Measurements from ENCODE around the gene TXNDC5.
A peak's percentile ranks its signal among the peaks of the same experiment; 100 is the strongest.
"Not testable (repeated sequence)": the region's sequence is repeated elsewhere in the genome, so short reads cannot be mapped to it uniquely, and the experiment has no call there.

The TXNDC5 gene

DNA sequence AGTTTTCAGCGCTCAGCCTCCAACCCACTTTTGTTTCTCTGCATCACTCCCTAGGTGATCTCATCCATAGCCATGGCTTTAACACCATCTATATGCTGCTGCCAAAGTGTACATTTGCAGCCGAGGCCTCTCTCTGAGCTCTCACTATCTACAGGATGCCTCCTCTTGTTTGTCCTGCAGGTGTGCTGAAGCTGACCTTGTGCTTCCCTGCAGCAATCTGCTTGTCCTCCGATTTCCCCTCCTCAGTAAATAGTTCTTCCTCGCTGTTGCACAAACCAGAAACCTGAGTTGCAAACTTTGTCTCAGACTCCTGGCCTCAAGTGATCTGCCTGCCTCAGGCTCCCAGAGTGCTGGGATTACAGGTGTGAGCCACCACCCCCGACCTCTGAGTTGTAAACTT, 3.7 kb upstream of the TXNDC5 start:
- no peak for DNase-seq (ENCODE audit: low spot score)

GRCh38 chr6:7912736-7913517, 2.3 kb upstream of the TXNDC5 start:
- DNase-seq (ENCODE audit: low spot score): no peak

DNA sequence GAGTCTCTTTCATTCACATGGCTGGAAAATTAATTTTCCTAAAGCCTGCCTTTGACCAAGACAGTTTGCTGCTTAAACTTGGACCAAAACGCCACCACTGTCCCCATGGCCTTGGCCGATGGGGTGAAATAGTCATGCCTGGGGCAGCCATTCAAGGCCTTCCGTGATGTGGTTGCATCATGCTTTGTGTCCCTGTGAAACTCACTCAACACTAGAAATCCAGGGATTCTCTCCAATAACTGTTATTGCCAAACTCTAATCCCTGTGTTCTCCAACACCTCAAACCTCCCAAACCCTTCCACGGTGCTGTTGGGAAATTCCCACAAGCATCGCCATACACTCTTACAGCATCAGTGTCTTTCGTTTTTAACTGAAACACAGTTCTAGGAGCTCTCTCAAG, 1.4 kb upstream of the TXNDC5 start:
- DNase-seq (ENCODE audit: low spot score): no peak

DNA sequence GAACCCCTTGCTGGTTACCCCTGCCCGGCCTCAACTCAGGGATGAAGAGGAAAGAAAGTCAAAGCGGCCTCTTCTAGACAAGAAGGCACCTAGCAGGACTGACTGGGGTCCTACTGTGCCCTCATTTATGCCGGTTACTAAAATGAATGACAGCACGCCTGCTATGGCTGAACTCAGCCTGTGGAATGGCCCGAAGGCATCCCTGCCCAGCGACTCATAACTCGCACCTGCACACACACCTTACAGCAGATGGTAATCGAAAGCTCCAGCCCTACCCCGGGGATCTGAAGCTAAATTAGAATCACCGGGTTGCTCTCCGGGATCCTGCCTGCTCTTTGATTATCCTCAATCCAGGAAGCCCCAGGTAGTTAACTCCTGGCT, 747 bp upstream of the TXNDC5 start:
- DNase-seq (ENCODE audit: low spot score): no peak

DNA sequence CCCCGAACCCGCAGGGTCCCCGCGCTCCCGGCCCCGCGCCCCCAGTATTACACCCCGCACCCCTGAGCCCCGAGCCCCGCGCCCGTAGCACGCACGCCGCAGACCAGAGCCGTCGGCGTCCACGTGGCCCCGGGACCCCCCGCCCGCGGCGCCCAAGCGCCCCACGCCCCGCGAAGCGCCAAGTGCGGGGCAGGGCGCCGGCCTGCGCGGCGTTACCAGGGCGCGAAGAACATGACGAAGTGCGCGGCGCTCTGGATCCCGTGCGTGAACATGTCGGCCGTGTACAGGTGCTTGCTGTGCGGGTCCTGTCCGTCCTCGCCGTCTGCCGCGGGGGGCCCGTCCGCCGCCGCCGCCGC, 312 bp downstream of the TXNDC5 start:
- no peak for DNase-seq (ENCODE audit: low spot score)

- peak; percentile 90 for DNase-seq (ENCODE audit: low spot score)
These were observed 988 bp downstream of the TXNDC5 start for GRCh38 chr6:7909323-7910276.

- peak; percentile 25 for DNase-seq (ENCODE audit: low spot score)
These were observed 3.4 kb downstream of the TXNDC5 start for GRCh38 chr6:7907159-7907558.

DNA sequence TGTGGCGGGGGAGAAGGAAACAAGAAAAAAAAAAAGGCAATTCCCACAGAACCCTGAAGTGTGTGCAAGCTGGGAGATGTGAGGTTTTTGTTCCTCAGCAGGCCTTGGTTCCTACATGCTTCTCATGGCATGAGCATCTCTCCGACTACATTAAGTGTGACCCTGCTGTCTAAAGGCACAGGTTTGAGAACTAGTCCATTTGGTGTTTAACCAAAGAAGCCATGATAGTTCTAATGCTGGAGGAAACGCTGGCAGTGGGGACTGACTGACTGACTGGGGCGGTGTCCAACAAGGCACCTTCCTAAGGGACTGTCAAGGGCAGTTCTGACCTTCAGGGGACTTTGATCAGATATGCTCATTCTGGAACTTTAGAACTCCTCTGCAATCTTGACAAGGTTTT, 3.8 kb downstream of the TXNDC5 start:
- no peak for DNase-seq (ENCODE audit: low spot score)

- no peak for DNase-seq (ENCODE audit: low spot score)
These were observed 5.2 kb downstream of the TXNDC5 start for GRCh38 chr6:7905416-7905815.

DNA sequence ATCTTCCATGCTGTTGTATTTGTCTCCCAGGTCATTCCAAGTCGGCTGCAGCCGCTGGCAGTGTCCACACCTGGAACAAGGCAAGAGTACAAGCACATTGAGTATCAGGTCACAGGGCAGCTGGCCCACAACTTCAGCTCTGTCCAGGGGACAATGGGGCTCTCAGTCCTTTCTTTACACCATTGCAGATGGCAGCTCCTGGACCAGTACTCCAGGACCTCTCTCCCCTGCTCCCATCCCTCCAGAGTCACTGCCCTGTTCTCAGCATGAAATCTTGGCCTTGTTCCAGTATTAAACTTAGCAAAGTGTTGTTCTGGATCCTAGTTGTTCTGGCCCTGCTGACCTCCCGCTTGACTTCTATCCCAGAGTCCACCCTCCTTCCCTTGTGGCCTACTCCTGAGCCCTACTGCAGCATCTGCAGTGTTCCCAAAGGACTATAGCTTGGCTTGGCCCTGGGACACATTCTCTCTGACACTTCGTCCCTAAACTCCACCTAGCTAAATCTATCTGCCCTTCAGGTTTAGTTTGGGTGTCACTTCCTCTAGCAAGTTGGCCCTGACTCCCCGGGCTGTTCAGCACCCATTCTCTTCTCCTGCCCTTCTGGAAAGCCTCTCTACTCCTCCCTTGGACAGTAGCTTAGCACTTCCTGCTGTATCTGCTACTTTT, 5.8 kb downstream of the TXNDC5 start:
- no peak for DNase-seq (ENCODE audit: low spot score)

DNA sequence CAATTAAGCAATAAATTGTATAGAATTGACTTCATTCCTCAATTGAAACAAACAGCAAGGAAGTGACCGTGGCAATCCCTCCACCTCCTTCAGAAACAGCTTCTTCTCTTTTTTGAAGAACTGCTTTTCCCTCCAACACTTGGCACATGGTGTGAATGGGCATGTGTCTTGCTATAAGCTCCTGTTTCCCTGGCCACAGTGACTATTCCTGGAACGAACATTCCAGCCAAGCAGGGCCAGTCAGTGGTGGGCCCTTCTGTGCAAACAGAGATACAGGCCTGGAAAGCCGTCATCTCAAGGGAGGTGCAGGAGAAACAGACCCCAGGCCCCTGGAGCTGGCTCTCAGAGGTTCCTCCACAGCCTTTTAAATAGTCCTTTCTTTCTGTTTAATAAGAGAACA, 6.9 kb downstream of the TXNDC5 start:
- DNase-seq (ENCODE audit: low spot score): no peak

DNA sequence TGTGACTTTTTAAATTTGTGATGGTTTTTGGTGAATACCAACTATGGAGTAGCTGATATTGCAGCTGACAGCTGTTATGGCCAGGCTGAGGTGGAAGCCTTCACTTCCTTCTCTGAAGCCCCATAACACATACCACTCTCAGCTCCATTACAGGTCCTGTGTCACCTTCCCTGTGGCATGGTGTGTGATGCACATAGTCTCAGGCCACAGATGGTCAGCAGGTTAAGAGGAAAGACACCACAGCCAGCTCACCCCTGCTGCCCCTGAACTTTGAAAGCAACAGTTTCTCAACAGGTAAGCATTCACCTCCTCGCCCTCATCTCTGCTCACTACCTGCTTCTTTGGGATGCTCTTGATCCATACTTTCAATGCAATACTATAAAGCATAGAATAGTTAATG, 7.7 kb downstream of the TXNDC5 start:
- no peak for DNase-seq (ENCODE audit: low spot score)

GRCh38 chr6:7902221-7902620, 8.4 kb downstream of the TXNDC5 start:
- no peak for DNase-seq (ENCODE audit: low spot score)

DNA sequence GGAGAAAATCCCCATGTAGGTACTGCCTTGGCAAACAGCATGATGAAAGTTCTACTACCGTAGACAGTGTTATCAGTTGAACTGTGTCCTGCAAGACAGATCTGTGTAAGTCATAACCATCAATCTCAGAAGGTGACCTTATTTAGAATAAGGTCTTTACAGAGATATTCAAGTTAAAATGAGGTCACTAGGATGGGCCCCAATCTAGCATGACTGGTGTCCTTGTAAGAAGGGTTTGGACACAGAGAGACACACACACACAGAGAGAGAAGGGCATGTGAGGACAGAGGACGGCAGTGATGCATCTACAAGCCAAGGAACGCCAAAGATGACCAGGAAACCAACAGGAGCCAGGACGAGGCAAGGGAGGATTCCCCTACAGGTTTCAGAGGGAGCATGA, 8.8 kb downstream of the TXNDC5 start:
- DNase-seq (ENCODE audit: low spot score): no peak

DNA sequence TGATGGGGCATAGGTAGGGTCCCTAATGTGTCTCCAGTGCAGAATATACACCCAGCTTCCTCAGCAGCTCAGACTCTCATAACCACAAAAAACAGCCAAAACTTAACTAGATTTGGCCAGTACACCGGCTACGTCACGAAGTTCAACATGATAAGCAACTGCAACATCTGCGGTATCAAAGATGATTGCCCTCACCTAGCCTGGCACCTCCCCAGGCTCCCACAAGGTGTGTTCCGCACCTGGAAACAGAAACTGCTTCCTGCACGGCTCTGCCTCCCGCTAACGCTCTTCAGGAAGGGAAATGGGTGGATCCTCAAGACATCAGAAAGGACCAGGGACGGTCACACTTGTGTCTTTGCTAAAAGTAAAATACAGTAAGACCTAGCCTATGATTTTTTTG, 9.5 kb downstream of the TXNDC5 start:
- DNase-seq (ENCODE audit: low spot score): no peak

GRCh38 chr6:7900621-7901020, 10.0 kb downstream of the TXNDC5 start:
- DNase-seq (ENCODE audit: low spot score): no peak

GRCh38 chr6:7899889-7900213, 10.7 kb downstream of the TXNDC5 start:
- no peak for DNase-seq (ENCODE audit: low spot score)

GRCh38 chr6:7899101-7899888, 11.3 kb downstream of the TXNDC5 start:
- DNase-seq (ENCODE audit: low spot score): peak; percentile 61

DNA sequence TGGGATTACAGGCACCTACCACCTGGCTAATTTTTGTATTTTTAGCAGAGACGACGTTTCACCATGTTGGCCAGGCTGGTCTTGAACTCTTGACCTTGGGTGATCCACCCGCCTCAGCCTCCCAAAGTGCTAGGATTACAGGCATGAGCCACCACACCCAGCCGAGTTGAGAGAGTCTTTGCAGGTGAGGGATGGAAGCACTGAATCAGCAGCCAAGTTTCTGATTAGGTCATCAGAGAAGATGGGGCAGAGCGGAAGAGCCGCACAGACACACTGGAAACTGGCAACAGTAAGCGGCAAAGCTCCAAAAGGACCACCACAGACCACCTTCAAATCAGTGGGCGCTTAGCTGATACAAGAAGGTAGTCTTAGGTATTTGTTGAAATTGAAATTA, 12.4 kb downstream of the TXNDC5 start:
- not testable (repeated sequence) for DNase-seq (ENCODE audit: low spot score)

DNA sequence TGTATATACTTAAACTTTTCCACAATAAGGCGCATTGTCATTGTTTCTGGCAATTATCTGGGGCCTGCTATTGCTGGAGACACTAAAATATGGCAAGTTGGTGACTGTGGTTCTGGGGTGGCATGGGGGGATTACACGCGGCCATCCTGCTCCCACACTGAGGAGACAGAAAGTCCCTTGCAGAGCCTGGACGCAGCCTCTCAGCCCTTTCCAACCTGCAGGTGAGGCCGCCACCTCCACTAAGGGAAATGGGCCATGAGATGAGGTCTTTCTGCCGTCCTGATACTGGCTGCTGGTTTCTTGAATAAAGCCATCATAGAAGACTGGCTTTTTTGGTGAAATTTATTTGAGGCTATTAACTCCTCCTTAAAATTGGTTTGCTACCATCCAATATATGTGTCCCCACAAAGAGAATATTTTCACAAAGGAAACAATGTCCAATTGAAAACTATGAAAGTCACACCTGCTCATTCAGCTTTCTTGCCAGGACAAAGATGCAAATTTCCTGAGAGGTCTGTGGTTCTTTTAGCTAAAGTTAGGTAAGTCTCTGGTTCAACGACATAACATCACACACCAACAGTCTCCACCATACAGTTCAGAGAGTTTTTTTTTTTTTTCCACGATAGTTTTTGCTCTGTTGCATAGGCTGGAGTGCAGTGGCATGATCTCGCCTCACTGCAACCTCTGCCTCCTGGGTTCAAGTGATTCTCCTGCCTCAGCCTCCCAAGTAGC, 13.0 kb downstream of the TXNDC5 start:
- DNase-seq (ENCODE audit: low spot score): no peak

DNA sequence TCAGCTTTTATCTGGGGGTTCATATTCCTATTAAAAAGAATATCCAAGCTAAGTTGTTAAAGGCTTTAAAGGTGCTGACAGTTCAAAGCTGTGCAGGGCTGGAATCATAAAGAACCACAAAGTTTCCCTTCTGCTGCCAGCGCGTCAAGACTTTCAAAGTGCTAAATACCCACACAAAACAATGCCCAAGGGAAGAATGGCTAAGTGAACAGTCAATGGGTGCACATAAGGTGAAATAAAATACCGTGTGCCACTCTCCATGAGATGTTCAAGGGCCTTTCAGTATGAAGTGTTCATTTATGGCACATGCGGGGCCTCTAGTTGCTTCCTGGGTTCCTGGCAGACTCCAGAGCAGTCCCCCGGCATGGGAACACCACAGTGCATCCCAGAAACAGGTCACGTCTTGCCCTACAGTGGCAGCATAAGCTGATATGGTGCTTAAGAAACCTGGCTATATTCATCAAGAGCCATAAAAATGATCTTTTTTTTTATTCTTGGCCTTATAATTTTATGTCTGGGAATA, 14.1 kb downstream of the TXNDC5 start:
- no peak for DNase-seq (ENCODE audit: low spot score)
